Tongue (tissue), 2 donors: Measurements from ENCODE around the gene LETMD1. TPM values are rescaled to one million over a fixed set of nuclear protein-coding genes. Genes with fewer than 3 reads are reported as not detected.

Experiments used
- DNase-seq: peaks from one replicate; pipeline ENCODE4 v3.0.0-alpha.2; 2015
- total RNA-seq: library from RNA; depleted of rRNA; stranded (reverse); fragments of >200 nt; gene quantifications from one replicate; pipeline ENCODE4 v1.2.3, GENCODE V29; 2014

LETMD1 gene
- total RNA-seq, 1 donor from 2014 or later = 57.2 TPM

- peak; percentile 97 for DNase-seq
These were observed 22.1 kb upstream of the LETMD1 start, which contains the start of gene SLC11A2 for GRCh38 chr12:51025836-51026638. Gene SLC11A2 (minus strand): TSS chr12:51026384. CDS start chr12:51010728, 15,656 bp downstream.

DNA sequence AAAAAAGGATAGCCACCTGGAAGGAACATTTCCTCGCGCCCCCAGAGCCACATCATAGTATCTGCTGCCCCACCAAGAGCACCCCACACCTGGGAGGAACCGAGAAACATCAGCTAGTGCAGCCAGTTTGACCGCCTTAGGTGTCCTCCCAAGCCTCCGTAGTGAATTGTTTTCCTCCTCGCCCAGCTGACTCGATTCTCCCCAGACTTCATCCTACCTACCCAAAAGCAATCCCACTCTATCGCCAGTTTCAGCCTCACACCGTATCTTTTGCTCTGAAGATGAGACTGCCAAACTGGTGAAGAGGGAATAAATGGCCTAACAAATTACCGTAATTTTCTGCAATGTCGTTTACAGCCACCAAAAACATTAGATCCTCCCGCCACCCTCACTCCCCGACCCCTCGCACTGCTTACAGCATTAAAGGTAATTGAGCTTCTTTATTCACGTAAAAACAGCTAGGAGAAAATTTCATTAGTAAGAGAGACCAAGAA lies 20.7 kb upstream of the LETMD1 start:
- DNase-seq = no peak

- peak; percentile 38 for DNase-seq
These were observed 19.9 kb upstream of the LETMD1 start for GRCh38 chr12:51028126-51028812.

DNA sequence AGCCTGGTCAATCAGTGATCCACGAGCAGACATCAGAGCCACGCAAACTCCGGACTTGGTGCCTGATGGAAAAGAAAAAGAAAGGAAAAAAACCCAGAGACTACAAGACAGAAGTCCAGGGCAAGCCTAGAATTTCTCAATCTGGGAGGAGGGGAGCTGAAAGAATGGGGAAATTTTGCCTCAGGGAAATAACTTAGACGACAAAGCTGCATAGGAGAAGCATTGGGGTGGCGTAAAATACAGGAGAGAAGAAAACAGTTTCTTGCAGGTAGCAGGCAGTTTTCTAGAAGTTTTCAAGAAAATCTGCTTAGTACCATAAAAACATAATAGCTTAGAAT lies 19.3 kb upstream of the LETMD1 start:
- DNase-seq = no peak

DNA sequence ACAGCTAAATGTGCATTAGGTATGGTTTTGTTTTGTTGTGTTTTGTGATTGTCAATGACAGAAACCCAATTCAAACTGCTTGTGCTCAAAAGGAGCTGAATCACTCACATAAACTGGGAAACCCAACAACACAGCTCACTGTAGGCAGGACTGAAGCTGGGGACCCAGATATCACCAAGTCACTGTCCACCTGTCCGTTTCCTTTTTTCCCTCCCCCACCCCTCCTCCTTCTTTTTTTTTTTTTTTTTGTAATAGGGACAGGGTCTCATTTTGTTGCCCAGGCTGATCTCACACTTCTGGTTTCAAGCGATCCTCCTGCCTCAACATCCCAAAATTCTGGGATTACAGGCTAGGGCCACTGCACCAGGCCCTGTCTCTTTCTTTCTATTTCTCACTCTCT lies 15.1 kb upstream of the LETMD1 start:
- DNase-seq = no peak

DNA sequence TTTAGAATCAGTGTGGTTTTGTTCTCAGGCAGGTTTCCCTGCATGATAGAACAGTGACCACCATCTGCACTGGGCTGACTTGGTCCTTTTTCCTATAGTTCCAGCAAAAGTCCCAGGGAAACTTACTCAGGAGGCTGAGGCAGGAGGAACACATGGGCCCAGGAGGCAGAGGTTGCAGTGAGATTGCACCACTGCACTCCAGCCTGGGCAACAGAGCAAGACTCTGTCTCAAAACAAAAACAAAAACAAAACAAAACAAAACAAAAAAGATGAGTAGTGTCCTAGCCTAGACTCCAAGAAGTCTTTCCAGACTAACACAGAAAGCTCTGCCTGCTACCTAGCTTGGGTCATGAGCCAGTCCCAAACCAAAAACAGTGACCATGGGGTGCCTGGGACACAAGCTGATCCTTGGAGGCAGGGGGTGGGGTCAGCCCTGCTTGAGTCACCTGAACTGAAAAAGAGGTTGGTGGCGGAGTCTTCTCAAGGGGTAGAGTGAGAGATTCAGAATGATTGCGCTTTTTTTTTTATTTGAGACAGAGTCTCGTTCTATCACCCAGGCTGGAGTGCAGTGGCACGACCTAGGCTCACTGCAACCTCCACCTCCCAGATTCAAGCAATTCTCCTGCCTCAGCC lies 14.6 kb upstream of the LETMD1 start:
- no peak for DNase-seq

GRCh38 chr12:51036279-51036678 lies 11.8 kb upstream of the LETMD1 start:
- no peak for DNase-seq

- no peak for DNase-seq
These were observed 629 bp downstream of the LETMD1 start for GRCh38 chr12:51048661-51049251.

- no peak for DNase-seq
These were observed 1.4 kb downstream of the LETMD1 start for GRCh38 chr12:51049525-51049924.

DNA sequence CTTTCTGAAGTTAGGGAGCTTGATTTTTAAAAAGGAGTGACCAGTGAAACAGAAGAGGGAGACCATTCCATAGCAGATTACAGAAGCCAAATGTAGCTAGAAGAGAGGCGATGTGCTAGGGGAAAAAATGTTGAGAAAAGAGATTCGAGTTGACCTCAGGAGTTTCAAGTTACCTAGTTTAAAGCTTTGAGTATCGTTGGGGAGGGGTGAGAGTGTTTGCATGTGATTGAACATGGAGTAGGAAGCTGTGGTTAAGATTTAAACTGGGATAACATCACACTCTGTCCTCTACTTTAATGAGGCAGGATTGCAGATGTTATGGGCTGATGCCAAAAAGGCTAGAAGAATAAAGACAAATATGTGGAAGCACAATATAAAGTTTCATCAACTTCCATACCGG lies 3.7 kb downstream of the LETMD1 start:
- no peak for DNase-seq

DNA sequence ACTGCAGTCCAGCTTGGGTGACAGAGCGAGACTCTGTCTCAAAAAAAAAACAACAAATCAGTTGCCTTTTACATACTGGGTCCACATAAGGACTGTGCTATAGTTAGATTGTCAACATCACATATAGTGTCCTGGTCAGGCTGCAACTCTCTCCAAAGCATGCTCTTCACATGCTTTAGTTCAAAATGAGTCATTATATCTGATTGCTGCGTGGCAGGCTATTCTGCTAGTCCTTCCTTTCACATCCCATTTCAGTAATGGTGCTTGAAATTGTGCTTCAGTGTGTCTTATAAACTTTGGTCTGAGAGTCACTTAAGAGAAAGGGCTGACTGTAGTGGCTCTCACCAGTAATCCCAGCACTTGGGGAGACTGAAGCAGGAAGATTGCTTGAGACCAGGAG lies 6.9 kb downstream of the LETMD1 start:
- DNase-seq = no peak

- DNase-seq = no peak
These were observed 8.1 kb downstream of the LETMD1 start for GRCh38 chr12:51056242-51056641.

DNA sequence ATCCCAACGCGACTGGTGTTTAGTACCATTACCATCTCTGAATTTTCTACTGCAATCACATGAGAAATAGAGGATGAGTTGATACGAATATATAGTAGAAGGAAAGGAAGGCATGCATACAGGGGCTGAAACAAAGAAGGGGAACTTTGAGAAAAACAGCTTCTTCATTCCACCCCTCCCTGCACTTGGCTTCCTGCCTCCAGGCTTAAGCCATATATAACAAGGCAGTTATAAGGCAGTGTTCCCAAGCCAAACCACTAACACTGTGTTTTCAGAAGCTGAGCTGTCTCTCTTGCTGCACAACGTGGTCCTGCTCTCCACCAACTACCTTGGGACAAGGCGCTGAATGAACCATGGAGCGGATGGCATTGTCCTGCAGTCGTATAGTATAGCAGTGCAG lies 11.0 kb downstream of the LETMD1 start:
- no peak for DNase-seq

GRCh38 chr12:51062631-51063397 lies 14.7 kb downstream of the LETMD1 start:
- no peak for DNase-seq

DNA sequence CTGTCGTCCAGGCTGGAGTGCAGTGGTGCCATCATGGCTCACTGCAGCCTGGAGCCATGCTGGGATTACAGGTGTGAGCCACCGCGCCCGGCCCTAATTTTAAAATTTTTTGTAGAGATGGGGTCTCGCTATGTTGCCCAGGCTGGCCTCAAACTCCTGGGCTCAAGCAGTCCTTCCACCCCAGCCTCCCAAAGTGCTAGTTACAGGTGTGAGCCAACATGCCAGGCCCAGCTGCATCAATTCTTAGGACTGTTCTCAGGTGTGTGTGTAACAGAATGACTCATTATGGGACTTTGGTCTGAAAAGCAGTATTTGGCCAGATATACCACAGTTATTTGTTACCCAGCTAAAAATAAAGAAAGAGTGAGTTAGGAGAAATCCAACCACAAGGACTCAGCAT lies 17.4 kb downstream of the LETMD1 start:
- DNase-seq = no peak

DNA sequence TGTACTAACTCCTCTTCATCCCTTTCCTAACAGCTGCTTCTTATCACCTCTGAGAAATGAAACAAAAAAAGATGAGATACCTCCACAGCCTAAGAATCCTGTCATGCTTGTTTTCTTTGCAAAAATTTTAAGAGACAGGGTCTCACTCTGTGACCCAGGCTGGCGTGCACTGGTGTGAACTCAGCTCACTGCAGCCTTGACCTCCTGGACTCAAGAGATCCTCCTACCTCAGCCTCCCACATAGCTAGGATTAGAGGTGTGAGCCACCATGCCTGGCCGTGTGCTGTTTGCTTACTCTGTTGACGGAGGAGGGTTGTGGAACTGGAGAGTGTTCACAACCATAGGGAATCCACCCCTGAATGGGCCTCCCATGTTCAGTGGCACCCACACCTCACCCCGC lies 19.1 kb downstream of the LETMD1 start:
- DNase-seq = no peak

DNA sequence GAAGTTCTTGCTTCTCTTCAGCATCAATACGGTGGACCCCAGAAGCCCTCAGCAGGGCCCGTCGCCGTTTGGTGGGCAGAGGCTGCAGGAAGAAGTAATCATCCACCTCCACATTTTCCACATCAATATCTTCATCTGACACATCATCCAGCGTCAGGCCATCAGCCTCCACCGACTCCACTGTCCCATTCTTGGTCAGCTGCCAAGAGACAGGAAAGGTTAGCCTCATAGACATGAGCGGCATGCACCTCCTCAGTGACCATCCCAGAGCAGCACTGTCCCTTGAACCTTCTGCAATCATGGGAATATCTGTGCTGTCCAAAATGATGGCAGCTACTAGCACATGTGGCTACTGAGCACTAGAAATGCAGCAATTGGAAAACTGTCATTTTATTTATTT lies 19.6 kb downstream of the LETMD1 start:
- no peak for DNase-seq

GRCh38 chr12:51070004-51070403 lies 21.9 kb downstream of the LETMD1 start:
- DNase-seq = peak; percentile 44

- peak; percentile 59 for DNase-seq
These were observed 23.5 kb downstream of the LETMD1 start for GRCh38 chr12:51071663-51072062.

DNA sequence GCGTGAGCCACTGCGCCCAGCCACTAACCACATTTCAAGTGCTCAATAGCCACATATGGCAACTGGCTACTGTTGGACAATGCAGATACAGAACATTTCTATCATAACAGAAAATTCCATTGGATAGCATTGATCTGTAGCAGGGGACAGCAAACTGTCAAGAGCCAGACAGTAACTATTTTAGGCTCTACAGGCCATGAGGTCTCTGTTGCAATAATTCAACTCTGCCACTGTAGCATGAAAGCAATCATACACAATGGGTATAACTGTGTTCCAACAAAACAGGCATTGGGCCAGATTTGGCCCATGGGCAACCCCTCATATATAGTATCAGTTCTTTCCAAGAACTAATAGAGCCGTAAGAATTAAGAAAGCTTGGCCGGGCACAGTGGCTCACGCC lies 27.3 kb downstream of the LETMD1 start:
- DNase-seq = no peak

- peak; percentile 32 for DNase-seq
These were observed 28.3 kb downstream of the LETMD1 start for GRCh38 chr12:51076236-51076930.
